Activated naive CD4-positive, alpha-beta T cell treated with anti-CD3 and anti-CD28 coated beads, Interleukin-2, amount 50 U/mL, for 72 hours (primary cell): Measurements from ENCODE around the gene LVRN. TPM values are rescaled to one million over a fixed set of nuclear protein-coding genes. Genes with fewer than 3 reads are reported as not detected.

ENCODE experiments used
- ATAC-seq, 2 donors: fragments of 150-1000 bp; cut with Tn5 transposase; 2 replicates each; pipeline ENCODE4 v1.10.0; 2021; ENCODE audit warnings: mild to moderate bottlenecking in 2 of 2, moderate library complexity in 2 of 2
- DNase-seq, 2 donors: peaks; one replicate each; pipeline ENCODE4 v3.0.0; 2021 to 2022; ENCODE audit warnings: low spot score in 2 of 2
- H3K27ac Mint-ChIP-seq, 2 donors: one replicate each; pipeline ENCODE4 v1.8.0; 2022; ENCODE audit warnings: mild to moderate bottlenecking in 2 of 2, mixed read lengths in 2 of 2
- H3K36me3 Mint-ChIP-seq, 2 donors: one replicate each; pipeline ENCODE4 v1.8.0; 2022; ENCODE audit warnings: mixed read lengths in 2 of 2
- H3K9me3 Mint-ChIP-seq, 2 donors: one replicate each; pipeline ENCODE4 v1.8.0; 2022; ENCODE audit warnings: mixed read lengths in 2 of 2
- total RNA-seq, 2 donors: library from RNA; stranded (reverse); gene quantifications; one replicate each; pipeline ENCODE4 v1.2.3, GENCODE V29; 2022

The LVRN gene
- total RNA-seq, 2 donors from 2014 or later, result 0.31 TPM; not detected in 1

DNA sequence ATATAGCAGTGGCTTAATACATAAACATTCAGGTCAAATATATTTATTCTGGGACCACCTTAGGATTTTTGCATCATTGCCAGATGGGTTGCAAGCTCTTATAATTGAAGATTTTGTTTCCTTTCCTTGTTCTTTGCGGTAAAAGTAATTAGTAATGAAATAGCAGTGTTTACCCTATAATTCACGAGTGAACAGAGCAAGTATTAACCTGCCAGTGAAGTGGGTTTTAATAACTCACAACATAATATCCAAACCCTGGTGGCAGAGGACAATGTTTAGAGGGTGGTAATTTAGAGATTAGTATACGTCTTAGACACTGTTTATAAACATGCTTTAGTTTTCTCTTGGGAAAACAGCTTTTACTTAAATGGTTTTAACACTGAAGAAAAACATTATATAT lies 81.8 kb downstream of the LVRN start:
- H3K36me3 Mint-ChIP-seq, result no peaks in the 10 kb centered on the region

DNA sequence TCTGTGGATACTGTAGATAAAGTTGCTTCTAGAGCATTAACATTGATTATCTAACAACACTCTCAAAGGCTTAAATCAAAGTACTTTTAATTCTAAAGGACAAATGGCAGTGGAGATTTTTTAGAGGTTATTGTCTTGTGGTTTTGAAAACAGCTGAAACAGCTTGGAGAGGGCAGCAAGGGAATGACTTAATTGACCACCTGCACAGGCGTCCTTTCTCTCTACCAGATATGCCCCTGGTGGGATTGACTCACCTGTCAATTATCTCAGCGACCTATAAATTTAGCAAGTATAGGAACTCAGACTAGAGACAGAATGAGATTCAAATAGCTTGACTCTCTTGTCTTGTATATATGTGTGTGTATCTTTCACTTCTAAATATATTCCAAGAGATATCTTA lies 83.5 kb downstream of the LVRN start:
- DNase-seq, result no peak
- no peaks in the 10 kb centered on the region for H3K9me3 Mint-ChIP-seq
- no peak overlapping the region for H3K27ac Mint-ChIP-seq
- no peak for ATAC-seq
- H3K36me3 Mint-ChIP-seq, result no peaks in the 10 kb centered on the region

More for the DNA sequence above, 81.8 kb downstream of the LVRN start:
- ATAC-seq, result no peak
- no peak overlapping the region for H3K27ac Mint-ChIP-seq
- no peaks in the 10 kb centered on the region for H3K9me3 Mint-ChIP-seq
- no peak for DNase-seq

DNA sequence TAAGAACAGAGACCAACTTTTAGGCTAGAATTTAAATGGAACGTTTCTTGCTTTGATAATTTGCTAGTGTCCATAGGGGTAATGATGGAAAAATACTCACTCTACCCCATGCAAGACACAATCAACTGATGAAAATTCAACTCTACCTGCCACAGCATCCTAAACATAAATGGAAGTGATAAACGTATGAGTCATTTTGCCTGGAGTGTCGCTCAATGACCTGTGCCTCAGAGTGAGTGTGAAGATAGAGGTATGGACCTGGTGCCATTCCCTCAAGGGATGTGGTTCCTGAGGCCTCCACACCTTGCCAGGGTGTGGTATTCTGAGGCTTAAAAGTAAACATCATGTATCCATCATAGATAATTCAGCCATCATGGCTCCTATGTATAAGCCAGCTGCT lies 84.0 kb downstream of the LVRN start:
- DNase-seq (no peak), ATAC-seq (no peak)
- H3K36me3 Mint-ChIP-seq, result no peaks in the 10 kb centered on the region
- no peaks in the 10 kb centered on the region for H3K9me3 Mint-ChIP-seq
- no peak overlapping the region for H3K27ac Mint-ChIP-seq

DNA sequence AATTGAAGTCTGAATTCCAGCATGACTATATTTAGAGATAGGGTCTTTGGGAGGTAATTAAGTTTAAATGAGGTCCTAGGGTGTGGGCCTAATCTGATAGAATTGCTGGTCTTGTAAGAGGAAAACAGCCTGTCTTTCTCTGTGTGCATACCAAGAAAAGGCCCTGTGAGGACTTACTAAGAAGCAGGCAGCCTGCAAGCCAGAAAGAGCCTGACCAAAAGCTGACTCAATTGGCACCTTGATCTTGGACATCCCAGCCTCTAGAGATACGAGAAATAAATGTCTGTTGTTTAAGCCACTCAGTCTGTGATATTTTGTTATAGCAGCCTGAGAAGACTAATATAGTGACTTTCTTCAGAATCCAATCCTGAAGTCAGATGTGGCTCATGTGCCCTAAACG lies 84.5 kb downstream of the LVRN start:
- ATAC-seq (no peak), DNase-seq (no peak)
- no peaks in the 10 kb centered on the region for H3K9me3 Mint-ChIP-seq
- no peaks in the 10 kb centered on the region for H3K36me3 Mint-ChIP-seq
- H3K27ac Mint-ChIP-seq, result no peak overlapping the region

DNA sequence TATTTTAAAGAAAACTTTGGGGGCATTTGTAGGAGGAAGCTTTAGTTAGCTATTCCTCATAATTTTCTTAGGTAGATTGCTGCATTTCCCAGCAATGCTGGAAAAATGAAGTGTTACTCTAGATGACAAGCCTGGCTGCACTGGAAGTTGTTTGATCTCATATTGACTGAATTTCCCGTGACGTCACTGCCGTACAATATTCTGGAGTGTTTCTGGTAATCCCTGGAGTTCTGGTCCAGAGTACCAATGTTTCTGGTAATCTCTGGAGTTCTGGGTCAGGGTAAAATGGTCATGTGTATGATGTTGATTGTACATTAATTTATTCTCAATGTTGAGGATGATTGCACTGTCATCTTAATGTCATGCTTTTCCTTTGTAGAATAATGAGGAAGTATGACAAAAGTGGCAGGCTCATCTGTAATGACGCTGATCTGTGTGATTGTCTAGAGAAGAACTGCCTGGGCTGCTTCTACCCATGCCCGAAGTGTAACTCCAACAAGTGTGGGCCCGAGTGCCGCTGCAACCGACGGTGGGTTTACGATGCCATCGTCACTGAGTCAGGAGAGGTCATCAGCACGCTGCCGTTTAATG lies 96.2 kb downstream of the LVRN start:
- Mint-ChIP-seq H3K9me3 (no peaks in the 10 kb centered on the region), H3K36me3 (no peaks in the 10 kb centered on the region), H3K27ac (no peak overlapping the region)
- ATAC-seq (no peak), DNase-seq (no peak)

DNA sequence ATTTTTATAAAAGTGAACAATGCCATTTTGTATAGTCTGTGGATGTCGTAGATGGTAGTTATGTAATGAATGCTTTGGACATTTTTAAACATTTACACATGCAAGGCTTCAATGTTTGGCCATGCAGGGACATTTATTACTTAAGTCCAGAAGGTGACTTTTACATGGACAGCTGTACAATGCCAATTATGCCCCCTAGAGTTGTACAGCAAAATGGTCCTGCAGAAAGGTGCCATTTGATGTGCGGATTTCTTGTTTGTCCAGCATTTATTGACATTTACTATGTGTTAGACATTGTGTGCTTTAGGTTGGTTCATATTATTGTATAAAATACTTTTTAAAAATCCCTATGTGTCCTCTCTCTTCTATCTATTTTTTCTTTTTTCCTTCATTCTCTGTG lies 100.1 kb downstream of the LVRN start:
- ATAC-seq (no peak), DNase-seq (no peak)
- Mint-ChIP-seq H3K9me3 (no peaks in the 10 kb centered on the region), H3K27ac (no peak overlapping the region), H3K36me3 (no peaks in the 10 kb centered on the region)

DNA sequence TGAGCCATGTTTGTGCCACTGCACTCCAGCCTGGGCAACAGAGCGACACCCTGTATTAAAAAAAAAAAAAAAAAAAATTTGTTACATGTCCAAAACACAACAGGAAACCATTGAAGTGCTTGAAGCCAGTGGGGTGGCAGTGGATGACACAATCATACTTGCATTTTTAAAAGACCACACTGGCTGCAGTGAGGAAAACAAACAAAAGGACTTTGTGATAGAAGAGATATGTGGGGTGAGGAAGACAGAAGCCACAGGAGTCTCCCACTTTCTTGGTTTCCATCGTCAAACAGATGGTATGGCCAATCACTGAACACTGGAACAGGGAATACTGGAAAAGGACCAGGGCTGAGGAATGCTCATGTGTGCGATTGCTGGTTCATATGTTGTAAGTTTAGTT lies 101.7 kb downstream of the LVRN start:
- H3K27ac Mint-ChIP-seq, result no peak overlapping the region
- no peak for DNase-seq
- no peak for ATAC-seq

DNA sequence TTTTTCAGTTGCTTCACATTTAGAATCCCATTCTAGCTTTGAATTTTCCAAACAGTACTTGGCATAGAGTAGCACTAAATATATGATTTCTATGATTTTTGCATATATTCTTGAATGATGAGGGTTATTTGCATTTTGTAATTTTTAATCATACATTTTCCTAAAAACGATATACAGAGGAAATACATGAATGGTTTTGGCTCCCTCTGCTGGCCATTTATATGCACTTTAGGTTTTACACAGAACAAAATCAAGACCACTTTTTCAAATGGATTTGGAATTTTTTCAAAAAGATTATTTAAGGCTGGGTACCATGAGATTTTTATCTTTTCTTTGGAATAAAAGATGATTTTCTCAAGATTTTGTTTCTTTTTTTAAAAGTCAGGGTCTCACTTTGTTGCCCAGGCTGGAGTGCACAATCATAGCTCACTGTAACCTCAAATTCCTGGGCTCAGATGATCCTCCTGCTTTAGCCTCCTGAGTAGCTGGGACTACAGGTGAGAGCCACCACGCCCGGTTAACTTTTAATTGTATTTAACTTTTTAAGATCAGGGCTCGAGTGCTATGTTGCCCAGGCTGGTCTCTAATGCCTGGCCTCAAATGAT lies 105.9 kb downstream of the LVRN start:
- Mint-ChIP-seq H3K36me3 (no peaks in the 10 kb centered on the region), H3K9me3 (no peaks in the 10 kb centered on the region), H3K27ac (no peak overlapping the region)
- peak; percentile 36 to 37 for ATAC-seq
- peak in 1 of 2 donors; percentile 12 for DNase-seq

More for the DNA sequence above, 101.7 kb downstream of the LVRN start:
- Mint-ChIP-seq H3K36me3 (no peaks in the 10 kb centered on the region), H3K9me3 (no peaks in the 10 kb centered on the region)

DNA sequence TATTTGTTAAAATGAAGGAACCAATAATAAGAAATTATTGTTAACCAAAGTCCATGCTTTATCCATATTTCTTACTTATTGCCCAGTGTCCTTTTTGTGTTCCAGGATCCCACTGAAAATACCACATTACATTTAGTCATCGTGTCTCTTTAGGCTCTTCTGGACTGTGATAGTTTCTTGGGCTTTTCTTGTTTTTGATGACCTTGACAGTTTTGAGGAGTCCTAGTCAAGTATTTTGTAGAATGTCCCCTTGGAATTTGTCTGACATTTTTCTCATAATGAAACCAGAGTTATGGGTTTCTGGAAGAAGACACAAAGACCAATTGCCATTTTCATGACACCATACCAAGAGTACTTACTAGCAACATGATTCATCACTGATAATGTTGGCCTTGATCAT lies 108.9 kb downstream of the LVRN start:
- Mint-ChIP-seq H3K27ac (no peak overlapping the region), H3K9me3 (peaks cover 0 to 6% of the 10 kb centered on the region in 2 donors), H3K36me3 (peaks cover 2 to 8% of the 10 kb centered on the region in 2 donors)
- DNase-seq, result no peak
- no peak for ATAC-seq

DNA sequence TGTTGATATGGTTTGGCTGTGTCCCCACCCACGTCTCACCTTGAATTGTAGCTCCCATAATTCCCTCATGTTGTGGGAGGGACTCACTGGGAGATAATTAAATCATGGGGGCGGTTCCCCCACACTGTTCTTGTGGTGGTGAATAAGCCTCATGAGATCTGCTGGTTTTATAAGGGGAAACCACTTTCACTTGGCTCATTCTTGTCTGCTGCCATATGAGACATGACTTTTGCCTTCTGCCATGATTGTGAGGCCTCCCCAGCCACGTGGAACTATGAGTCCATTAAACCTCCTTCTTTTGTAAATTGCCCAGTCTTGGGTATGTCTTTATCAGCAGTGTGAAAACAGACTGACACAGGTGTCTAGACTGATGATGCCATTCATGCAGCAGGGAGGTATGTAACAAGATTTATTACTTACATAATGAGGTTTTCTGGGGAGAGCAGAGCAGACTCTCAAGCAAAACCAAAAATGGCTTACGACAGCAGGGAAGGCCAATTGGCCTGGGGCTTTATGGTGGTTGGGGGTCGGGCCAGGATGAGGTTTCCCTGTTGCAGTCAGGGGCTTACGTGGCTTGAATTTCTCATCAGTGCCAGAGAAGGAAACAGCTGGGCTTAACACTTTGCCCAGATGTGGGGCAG lies 113.0 kb downstream of the LVRN start:
- Mint-ChIP-seq H3K9me3 (peaks cover 0 to 8% of the 10 kb centered on the region in 2 donors), H3K27ac (peak overlapping the region in 1 of 2 donors; percentile 82), H3K36me3 (peaks cover 5 to 8% of the 10 kb centered on the region in 2 donors)
- DNase-seq, result no peak
- ATAC-seq, result peak; percentile 8 to 27

DNA sequence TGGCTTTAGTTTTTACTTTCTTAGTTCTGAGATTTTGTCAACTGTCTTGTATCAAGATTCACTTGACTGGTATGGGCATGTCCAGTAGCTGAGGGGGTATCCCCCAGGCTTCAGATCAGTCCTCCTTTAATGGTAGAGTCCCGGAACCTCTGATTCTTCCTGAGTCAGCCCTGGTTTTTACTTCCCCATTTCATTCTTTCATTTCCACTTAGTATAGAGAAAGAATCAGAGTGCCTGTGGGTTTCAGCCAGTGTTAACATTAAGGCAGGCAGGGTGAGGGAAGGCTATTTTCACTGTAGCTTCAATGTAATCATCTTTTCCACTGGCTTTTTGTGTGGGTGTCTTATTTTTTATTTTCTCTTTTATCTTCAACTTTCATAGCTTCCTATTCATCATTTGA lies 114.2 kb downstream of the LVRN start:
- Mint-ChIP-seq H3K9me3 (peaks cover 0 to 8% of the 10 kb centered on the region in 2 donors), H3K27ac (peak overlapping the region; percentile 1 to 82)
- ATAC-seq, result peak; percentile 90 to 97

More for the DNA sequence above, 114.2 kb downstream of the LVRN start:
- no peak for DNase-seq
- H3K36me3 Mint-ChIP-seq, result peaks cover 8 to 14% of the 10 kb centered on the region in 2 donors

Other genes with a start within 250 kb of the LVRN start
- 1 to 10 TPM in 1 of 2 donors, not detected in 1; 1.9 TPM for gene CDO1, start 145.8 kb upstream of the LVRN start, total RNA-seq
- gene ATG12, start 120.9 kb upstream of the LVRN start, total RNA-seq, result 10 to 100 TPM; 45.3 to 59.0 TPM
- gene AP3S1, start 120.5 kb upstream of the LVRN start, total RNA-seq, result 100 to 1,000 TPM in 1 of 2 donors, 10 to 100 TPM in 1; 47.6 to 126 TPM
- gene ARL14EPL, start 70.0 kb downstream of the LVRN start, total RNA-seq, result not detected
- gene COMMD10, start 122.5 kb downstream of the LVRN start, total RNA-seq, result 10 to 100 TPM; 16.5 to 22.1 TPM